CD4-positive, alpha-beta T cell (primary cell): Measurements from ENCODE around the gene BIK. TPM values are rescaled to one million over a fixed set of nuclear protein-coding genes. Genes with fewer than 3 reads are reported as not detected.

ENCODE experiments used
- ATAC-seq: fragments of 200-7000 bp; cut with Tn5 transposase; one replicate; pipeline ENCODE4 v1.10.0; 2022; ENCODE audit warnings: mild to moderate bottlenecking; ENCODE audit not compliant: poor library complexity
- CTCF ChIA-PET: fragments of 350-600 bp; sonication (Branson Sonifier 250); formaldehyde crosslinking; loops from one replicate; lab custom pipeline; 2021; ENCODE audit warnings: antibody characterized with exemption, inconsistent platforms; lab: Charles Lee
- POLR2A ChIA-PET: fragments of 350-600 bp; sonication (Branson Sonifier 250); formaldehyde crosslinking; loops from one replicate; lab custom pipeline; 2021; ENCODE audit warnings: antibody characterized with exemption, inconsistent platforms; lab: Charles Lee
- DNase-seq, 14 experiments: peaks; one replicate each; pipeline ENCODE4 v3.0.0-alpha.2; 2013 to 2020; ENCODE audit warnings: mixed read lengths in 2 of 14
- H3K27ac ChIP-seq, 2 donors: one replicate each; pipeline versions ENCODE4 v1.5.1 to v1.7.0; 2013; ENCODE audit warnings: low read length in 2 of 2, low read depth in 1 of 2, mild to moderate bottlenecking in 1 of 2
- H3K27me3 ChIP-seq, 2 experiments: 1 replicate in 1 of 2; 2 replicates in 1 of 2; pipeline versions ENCODE4 v1.6.1 to v1.7.0; 2013; ENCODE audit warnings: low read length in 2 of 2, control low read depth in 1 of 2, mild to moderate bottlenecking in 1 of 2, moderate library complexity in 1 of 2; ENCODE audit not compliant: insufficient read depth in 2 of 2, control insufficient read depth in 1 of 2
- H3K36me3 ChIP-seq: one replicate; pipeline ENCODE4 v1.6.1; 2013; ENCODE audit warnings: low read length, control low read depth; ENCODE audit not compliant: insufficient read depth
- H3K4me1 ChIP-seq: one replicate; pipeline ENCODE4 v1.6.1; 2013; ENCODE audit warnings: low read length, control low read depth; ENCODE audit not compliant: insufficient read depth
- H3K4me3 ChIP-seq: one replicate; pipeline ENCODE4 v1.5.1; 2013; ENCODE audit warnings: mild to moderate bottlenecking, low read length, moderate library complexity
- H3K9me3 ChIP-seq, 2 experiments: 1 replicate in 1 of 2; 2 replicates in 1 of 2; pipeline versions ENCODE4 v1.6.1 to v1.7.0; 2013; ENCODE audit warnings: low read length in 2 of 2, mild to moderate bottlenecking in 2 of 2, control low read depth in 1 of 2, moderate library complexity in 1 of 2; ENCODE audit not compliant: control insufficient read depth in 1 of 2, insufficient read depth in 1 of 2
- H3K27ac Mint-ChIP-seq: one replicate; pipeline ENCODE4 v1.8.0; 2020; ENCODE audit warnings: mixed read lengths
- H3K27me3 Mint-ChIP-seq: one replicate; pipeline ENCODE4 v1.8.0; 2021; ENCODE audit warnings: mixed read lengths
- H3K36me3 Mint-ChIP-seq: one replicate; pipeline ENCODE4 v1.8.0; 2021; ENCODE audit warnings: low read depth, mixed read lengths
- H3K4me1 Mint-ChIP-seq: one replicate; pipeline ENCODE4 v1.8.0; 2021; ENCODE audit warnings: low read depth, mixed read lengths
- H3K4me3 Mint-ChIP-seq: one replicate; pipeline ENCODE4 v1.8.0; 2020; ENCODE audit warnings: mild to moderate bottlenecking, mixed read lengths
- H3K9me3 Mint-ChIP-seq: one replicate; pipeline ENCODE4 v1.8.0; 2020; ENCODE audit warnings: mixed read lengths
- intact Hi-C, 2 experiments: fragments of 100-400 bp; cut with DNase I in 1 of 2; cut with micrococcal nuclease in 1 of 2; formaldehyde crosslinking; loops; one replicate each; pipeline versions ENCODE4 v1.15.1 to v1.9.0; 2023 to 2025; cut with DNase I, micrococcal nuclease
- total RNA-seq, 174 experiments: library from RNA in 2 of 174; stranded (reverse) in 2 of 174; gene quantifications; one replicate each; pipeline ENCODE4 v1.2.3 and lab custom pipeline; 2021 to 2026
- TF ChIP-seq, protein P1 (sequence below): fragments of 200-600 bp; IDR thresholded peaks from one replicate; pipeline ENCODE4 v1.8.0; 2022; ENCODE audit warnings: antibody characterized with exemption, mild to moderate bottlenecking

The BIK gene
- total RNA-seq, 2 experiments from 2014 or later = 1.6 to 2.1 TPM

DNA sequence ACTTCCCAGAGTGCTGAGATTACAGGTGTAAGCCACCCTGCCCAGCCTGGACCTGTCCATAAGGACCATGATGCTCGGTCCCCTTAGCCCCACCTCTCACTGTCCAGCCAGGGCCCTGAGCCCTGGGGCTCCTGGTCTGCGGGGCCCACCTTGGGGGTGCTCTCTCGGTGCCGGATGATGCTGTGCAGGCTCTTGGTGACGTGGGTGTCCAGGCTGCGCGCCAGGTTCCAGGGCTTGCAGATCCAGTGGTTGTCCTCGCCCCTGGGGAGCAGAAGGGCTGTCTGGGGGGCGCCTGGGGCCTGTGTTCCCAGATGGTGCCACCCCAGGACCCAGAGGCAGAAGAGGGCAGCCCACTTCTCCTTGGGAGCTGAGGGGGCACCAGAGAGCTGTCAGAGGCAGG, 63.0 kb downstream of the BIK start:
- ATAC-seq = no peak
- POLR2A ChIA-PET = no interaction called here

DNA sequence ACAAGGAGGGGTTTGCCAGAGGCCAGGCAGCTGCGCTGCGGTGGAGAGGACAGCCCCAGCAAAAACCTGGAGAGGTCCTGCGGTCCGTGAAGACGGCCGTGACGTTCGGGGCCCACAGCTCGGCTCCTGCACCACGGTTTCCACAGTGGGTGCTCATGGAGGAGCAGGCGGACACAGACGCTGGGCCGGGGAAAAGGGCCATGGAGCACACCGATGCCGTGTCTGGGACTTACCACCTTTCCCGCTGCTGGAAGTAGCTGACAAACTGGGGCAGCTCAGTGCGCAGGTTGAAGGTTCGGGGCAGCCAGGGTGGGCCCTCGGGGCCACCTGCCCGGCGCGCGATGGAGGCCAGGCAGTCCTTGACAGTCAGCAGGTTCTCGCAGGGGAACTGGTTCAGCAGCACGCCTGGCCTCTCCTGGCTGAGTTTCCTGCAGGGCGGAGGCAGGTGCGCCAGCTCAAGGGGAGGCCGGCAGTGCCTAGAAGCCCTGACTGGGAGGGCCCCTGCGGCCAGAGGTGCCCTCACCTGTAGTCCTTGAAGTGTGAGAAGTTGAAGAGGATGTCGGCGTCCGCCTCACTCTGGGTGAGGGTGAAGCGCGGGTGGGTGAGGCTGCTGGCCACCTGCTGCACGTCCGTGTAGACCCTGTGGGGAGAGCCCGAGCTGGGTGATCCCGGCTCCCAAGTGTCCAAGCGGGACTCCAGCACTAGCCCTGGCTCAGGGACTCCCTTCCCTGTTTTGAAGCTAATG, 63.6 kb downstream of the BIK start:
- CTCF ChIA-PET = no interaction called here
- H3K4me1 ChIP-seq = peaks cover 3% of the 10 kb centered on the region
- Mint-ChIP-seq H3K27ac (no peak overlapping the region), H3K36me3 (peaks cover 22% of the 10 kb centered on the region), H3K4me1 (no peaks in the 10 kb centered on the region), H3K9me3 (no peaks in the 10 kb centered on the region), H3K27me3 (no peaks in the 10 kb centered on the region), H3K4me3 (no peak overlapping the region)
- H3K4me3 ChIP-seq = no peak overlapping the region
- H3K36me3 ChIP-seq = peaks cover 61% of the 10 kb centered on the region
- DNase-seq (no peak), ATAC-seq (no peak)
- no peak overlapping the region for H3K27ac ChIP-seq
- H3K9me3 ChIP-seq = no peaks in the 10 kb centered on the region
- TF ChIP-seq, protein P1, sequence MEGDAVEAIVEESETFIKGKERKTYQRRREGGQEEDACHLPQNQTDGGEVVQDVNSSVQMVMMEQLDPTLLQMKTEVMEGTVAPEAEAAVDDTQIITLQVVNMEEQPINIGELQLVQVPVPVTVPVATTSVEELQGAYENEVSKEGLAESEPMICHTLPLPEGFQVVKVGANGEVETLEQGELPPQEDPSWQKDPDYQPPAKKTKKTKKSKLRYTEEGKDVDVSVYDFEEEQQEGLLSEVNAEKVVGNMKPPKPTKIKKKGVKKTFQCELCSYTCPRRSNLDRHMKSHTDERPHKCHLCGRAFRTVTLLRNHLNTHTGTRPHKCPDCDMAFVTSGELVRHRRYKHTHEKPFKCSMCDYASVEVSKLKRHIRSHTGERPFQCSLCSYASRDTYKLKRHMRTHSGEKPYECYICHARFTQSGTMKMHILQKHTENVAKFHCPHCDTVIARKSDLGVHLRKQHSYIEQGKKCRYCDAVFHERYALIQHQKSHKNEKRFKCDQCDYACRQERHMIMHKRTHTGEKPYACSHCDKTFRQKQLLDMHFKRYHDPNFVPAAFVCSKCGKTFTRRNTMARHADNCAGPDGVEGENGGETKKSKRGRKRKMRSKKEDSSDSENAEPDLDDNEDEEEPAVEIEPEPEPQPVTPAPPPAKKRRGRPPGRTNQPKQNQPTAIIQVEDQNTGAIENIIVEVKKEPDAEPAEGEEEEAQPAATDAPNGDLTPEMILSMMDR = no peak
- POLR2A ChIA-PET = no interaction called here
- H3K27me3 ChIP-seq = no peaks in the 10 kb centered on the region
- intact Hi-C loops = no loop called here

More for the DNA sequence above, 63.0 kb downstream of the BIK start:
- intact Hi-C loops = no loop called here
- Mint-ChIP-seq H3K9me3 (no peaks in the 10 kb centered on the region), H3K4me3 (no peak overlapping the region), H3K27me3 (no peaks in the 10 kb centered on the region), H3K36me3 (peaks cover 20% of the 10 kb centered on the region), H3K4me1 (no peaks in the 10 kb centered on the region), H3K27ac (no peak overlapping the region)
- Histone ChIP-seq H3K9me3 (no peaks in the 10 kb centered on the region), H3K27ac (no peak overlapping the region), H3K27me3 (no peaks in the 10 kb centered on the region), H3K36me3 (peaks cover 55% of the 10 kb centered on the region), H3K4me1 (peaks cover 3% of the 10 kb centered on the region), H3K4me3 (no peak overlapping the region)
- CTCF ChIA-PET = no interaction called here
- DNase-seq = no peak
- TF ChIP-seq, protein P1 = no peak

DNA sequence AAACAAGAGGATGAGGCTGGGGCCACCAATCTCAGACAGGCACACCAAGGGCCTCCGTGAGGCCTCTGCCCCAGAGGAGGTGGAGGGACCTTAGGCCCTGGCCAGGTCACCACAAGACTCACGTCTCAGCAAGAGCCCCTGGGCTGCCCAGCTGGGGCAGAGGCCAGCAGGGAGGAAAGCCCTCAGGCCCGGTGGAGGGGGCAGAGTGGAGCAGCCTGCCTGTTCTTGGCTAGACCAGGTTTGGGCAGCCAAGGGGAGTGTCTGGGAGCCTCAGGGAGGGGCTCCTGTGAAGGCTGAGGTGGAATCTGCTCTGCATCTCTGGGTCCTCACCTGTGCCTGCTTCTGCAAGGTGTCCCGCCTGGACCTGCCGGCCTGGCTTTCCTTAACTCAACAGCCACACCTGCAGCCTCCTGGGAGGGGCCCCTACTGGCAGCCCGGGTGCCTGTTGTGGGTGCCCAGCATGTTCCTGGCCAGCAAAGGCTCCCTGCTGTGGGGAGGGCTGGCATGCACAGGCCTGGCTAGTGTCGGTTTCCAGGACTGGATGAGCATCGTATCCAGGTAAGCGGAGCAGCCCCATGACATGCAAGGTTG, 64.5 kb downstream of the BIK start:
- ChIA-PET CTCF (interaction anchor here (0.7 kb wide), 1 partner anchor 12 kb away, joined by 3 read pairs; the partner anchor contains the start of gene TTLL12), POLR2A (no interaction called here)
- H3K4me1 ChIP-seq = peaks cover 3% of the 10 kb centered on the region
- H3K36me3 ChIP-seq = peaks cover 63% of the 10 kb centered on the region
- intact Hi-C loops = no loop called here
- no peaks in the 10 kb centered on the region for H3K9me3 ChIP-seq
- no peak overlapping the region for H3K27ac ChIP-seq
- TF ChIP-seq, protein P1 = no peak
- no peaks in the 10 kb centered on the region for H3K4me1 Mint-ChIP-seq
- peaks cover 27% of the 10 kb centered on the region for H3K36me3 Mint-ChIP-seq
- no peaks in the 10 kb centered on the region for H3K27me3 Mint-ChIP-seq
- DNase-seq (no peak), ATAC-seq (no peak)
- H3K4me3 Mint-ChIP-seq = no peak overlapping the region
- H3K27me3 ChIP-seq = no peaks in the 10 kb centered on the region
- H3K4me3 ChIP-seq = no peak overlapping the region
- H3K27ac Mint-ChIP-seq = no peak overlapping the region
- H3K9me3 Mint-ChIP-seq = no peaks in the 10 kb centered on the region
